GM12801 (cell line): ENCODE data around the gene KCND3.

Source experiments
- TF ChIP-seq, protein P1 (sequence below): IDR thresholded peaks from one replicate; pipeline ENCODE4 v1.5.1; 2011; ENCODE audit warnings: control low read depth; ENCODE audit not compliant: insufficient read length; ENCODE audit errors: extremely low read depth

The KCND3 gene

DNA sequence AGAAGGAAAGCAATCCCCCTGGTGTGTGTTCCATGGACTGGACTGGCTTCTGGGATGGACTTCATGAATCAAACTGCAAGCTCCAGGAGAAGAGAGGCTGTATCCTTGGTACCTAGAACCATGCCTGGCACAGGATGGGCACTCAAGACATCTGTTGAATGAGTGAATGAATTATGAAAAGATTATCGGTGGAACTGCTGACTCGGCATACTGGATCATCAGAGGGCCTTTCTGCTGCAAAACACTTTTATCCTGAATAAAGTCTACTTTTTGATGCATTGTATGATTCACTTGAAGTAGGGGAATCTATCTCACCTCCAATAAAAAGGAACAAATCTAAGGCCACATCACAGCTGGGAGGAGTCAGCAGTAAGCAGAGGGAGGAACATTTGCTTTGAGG lies 190.9 kb downstream of the KCND3 start:
- TF ChIP-seq, protein P1, sequence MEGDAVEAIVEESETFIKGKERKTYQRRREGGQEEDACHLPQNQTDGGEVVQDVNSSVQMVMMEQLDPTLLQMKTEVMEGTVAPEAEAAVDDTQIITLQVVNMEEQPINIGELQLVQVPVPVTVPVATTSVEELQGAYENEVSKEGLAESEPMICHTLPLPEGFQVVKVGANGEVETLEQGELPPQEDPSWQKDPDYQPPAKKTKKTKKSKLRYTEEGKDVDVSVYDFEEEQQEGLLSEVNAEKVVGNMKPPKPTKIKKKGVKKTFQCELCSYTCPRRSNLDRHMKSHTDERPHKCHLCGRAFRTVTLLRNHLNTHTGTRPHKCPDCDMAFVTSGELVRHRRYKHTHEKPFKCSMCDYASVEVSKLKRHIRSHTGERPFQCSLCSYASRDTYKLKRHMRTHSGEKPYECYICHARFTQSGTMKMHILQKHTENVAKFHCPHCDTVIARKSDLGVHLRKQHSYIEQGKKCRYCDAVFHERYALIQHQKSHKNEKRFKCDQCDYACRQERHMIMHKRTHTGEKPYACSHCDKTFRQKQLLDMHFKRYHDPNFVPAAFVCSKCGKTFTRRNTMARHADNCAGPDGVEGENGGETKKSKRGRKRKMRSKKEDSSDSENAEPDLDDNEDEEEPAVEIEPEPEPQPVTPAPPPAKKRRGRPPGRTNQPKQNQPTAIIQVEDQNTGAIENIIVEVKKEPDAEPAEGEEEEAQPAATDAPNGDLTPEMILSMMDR = no peak

DNA sequence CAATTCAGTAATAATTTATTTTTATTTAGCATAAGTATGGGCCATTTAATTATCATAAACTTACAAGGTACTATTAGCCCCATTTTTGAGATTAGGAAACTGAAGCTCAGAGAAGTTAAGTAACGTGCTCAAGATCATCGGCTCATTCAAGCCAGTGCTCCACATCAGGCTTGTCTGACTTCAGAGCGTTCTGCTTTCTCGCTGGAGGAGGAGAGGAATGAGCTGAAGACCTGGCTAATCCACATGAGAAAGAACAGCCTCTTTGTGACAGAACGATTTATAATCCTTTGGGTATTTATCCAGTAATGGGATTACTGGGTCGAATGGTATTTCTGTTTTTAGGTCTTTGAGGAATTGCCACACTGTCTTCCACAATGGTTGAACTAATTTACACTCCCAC lies 194.1 kb downstream of the KCND3 start:
- TF ChIP-seq, protein P1 = no peak

DNA sequence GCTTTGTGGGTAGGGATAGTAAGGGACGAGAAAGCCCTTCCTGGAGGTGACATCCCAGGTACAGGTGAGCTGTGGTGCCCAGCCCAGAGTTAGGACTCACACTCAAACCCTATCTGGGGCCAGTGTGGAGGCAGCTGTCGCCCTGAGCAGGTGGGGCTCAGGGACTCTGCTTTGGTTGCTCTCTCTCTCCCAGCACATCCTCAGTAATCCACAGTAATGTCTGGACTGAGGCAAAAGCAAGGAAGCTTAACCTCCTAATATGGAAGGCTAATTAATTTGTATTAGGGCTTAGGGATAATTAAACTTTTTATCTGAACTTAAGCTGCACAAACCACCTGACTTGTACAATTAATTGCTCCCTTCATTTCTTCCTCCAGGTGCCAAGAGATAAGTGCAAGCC lies 195.5 kb downstream of the KCND3 start:
- TF ChIP-seq, protein P1 = no peak

DNA sequence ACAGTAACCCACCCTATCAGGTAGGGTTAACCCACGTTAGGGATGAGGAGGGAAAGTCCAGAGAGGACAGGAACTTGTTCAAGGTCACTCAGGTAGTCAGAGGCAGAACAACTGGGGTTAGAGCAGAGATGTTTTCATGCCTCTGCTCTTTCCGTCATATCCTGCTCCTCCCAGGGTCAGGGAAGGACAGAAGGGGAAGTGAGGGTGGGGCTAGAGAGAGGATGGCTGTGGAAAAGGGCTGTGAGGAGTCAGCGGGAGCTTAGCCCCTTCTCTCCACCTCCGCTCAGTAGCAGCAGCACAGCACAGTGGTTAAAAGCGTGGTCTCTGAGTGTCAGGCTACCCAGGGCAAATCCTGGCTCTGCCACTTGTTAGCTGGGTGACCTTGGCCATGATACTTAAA lies 197.2 kb downstream of the KCND3 start:
- TF ChIP-seq, protein P1 = no peak

DNA sequence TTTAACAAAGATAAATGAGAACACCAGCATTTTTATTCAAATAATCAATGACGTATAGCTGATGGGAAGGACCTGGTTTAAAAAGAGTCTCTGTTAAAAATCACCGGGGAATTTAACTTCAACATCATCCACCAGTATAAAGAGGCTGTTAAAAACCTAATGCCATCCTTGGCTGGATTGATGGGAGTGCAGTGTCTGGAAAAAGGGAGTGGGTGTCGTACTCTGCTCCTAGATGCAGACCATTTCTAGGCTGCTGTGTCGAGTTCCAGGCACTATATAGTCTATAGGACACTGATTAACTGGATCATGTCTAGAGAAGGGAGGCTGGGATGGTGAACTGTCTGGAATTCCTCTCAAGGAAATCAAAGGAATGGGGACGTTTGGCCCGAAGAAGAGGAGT lies 197.7 kb downstream of the KCND3 start:
- TF ChIP-seq, protein P1 = no peak

DNA sequence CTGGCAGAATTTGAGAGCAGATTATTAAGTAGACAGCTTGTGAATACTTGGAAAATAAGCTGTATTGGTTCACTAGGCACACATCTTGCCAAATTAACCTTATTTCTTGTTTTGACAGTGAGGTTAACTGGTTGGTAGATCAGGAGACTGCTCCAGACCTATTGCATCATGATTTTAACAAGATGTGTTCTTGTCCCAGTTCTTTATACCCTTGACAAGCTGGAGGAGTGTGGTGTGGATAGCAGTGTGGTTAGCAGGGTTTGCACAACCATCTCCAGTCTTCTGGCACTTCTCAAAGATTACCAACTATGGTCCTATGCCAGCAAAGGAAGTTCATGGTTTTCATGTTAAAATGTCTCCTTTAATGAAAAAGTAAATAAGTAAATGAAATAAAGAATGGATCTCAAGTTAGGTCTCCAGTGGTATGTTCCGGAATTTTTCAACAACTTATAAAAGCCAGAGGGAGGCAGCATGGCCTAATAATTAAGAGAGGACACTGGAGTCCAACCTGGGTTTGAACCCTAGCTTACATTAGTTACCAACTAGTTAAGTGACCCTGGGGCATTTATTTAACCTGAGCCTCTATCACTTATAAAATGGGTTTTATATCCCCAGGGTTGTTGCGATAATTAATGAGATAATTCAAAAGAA lies 199.7 kb downstream of the KCND3 start:
- TF ChIP-seq, protein P1 = no peak

DNA sequence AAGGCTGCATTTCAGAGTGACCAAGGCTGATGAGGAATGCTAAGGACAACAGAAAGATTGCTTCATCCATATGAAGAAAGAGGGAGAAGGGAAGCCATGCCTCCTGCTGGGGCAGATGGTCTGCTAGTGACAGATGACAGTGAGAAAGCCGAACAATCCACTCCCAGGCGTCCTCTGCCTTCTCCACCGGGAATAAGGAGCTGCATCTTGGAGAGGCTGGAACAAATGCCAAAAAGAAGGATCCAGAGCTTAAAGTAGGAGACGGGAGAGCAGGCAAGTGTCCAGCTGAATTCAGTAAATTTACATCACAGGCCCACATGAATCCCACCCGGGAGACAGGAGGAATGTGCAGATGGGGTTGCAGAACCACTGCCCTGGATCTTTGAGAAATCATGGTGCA lies 200.3 kb downstream of the KCND3 start:
- TF ChIP-seq, protein P1 = no peak
